Mesothelial cell of epicardium (in vitro differentiated cells): ENCODE data around the gene COL13A1. TPM values are rescaled to one million over a fixed set of nuclear protein-coding genes. Genes with fewer than 3 reads are reported as not detected.

ENCODE experiments used
- DNase-seq, 2 experiments: peaks; one replicate each; pipeline ENCODE4 v3.0.0; 2021; ENCODE audit warnings: low spot score in 2 of 2; ENCODE audit not compliant: unreplicated experiment in 2 of 2
- H3K27ac Mint-ChIP-seq: 2 replicates; pipeline ENCODE4 v1.8.0; 2021; ENCODE audit warnings: mixed read lengths
- H3K27me3 Mint-ChIP-seq: 2 replicates; pipeline ENCODE4 v1.8.0; 2021; ENCODE audit warnings: low read depth, mixed read lengths
- H3K36me3 Mint-ChIP-seq: 2 replicates; pipeline ENCODE4 v1.8.0; 2021; ENCODE audit warnings: mixed read lengths
- H3K4me1 Mint-ChIP-seq: 2 replicates; pipeline ENCODE4 v1.8.0; 2021; ENCODE audit warnings: mixed read lengths
- H3K4me3 Mint-ChIP-seq: 2 replicates; pipeline ENCODE4 v1.8.0; 2021; ENCODE audit warnings: mild to moderate bottlenecking, moderate library complexity, mixed read lengths
- H3K9me3 Mint-ChIP-seq: 2 replicates; pipeline ENCODE4 v1.8.0; 2021; ENCODE audit warnings: mixed read lengths
- total RNA-seq: library from RNA; stranded (reverse); gene quantifications from 3 replicates; pipeline ENCODE4 v1.2.1, GENCODE V29; 2021
- TF ChIP-seq, protein P1 (sequence below): fragments of 200-600 bp; sonication (generic); IDR thresholded peaks from one replicate; pipeline ENCODE4 v1.5.0; 2021; ENCODE audit warnings: antibody characterized with exemption; ENCODE audit not compliant: unreplicated experiment

Gene COL13A1
- total RNA-seq, 1 donor from 2014 or later = 14.4 TPM

DNA sequence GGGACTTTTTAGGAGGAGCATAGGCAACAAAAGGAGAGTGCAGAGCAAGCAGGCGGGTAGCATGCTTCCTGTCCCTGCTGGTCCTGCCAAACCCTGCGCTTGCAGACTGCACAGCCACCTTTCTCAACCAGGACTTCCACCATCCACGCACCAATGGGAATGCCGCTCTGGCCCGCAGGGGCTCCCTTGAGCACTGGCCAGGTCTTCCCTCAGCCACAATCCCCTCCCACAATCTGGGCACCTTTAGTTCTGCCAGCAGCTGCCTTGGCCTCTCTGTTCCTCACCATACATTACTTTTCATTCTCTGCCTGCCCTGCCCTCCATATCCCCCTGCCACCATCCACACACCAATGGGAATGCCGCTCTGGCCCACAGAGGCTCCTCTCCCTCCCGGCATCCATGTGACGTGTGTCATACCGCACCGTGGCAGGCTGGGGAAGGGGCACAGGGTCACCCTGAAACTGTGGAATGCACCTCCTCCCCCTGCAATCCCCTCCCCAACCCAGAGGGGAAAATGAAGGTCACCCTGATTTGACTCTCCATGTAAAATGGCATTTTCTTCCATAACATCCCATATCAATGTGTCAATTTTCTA, 153.6 kb downstream of the COL13A1 start:
- DNase-seq = no peak
- no peak overlapping the region for H3K4me3 Mint-ChIP-seq
- no peaks in the 10 kb centered on the region for H3K36me3 Mint-ChIP-seq
- TF ChIP-seq, protein P1, sequence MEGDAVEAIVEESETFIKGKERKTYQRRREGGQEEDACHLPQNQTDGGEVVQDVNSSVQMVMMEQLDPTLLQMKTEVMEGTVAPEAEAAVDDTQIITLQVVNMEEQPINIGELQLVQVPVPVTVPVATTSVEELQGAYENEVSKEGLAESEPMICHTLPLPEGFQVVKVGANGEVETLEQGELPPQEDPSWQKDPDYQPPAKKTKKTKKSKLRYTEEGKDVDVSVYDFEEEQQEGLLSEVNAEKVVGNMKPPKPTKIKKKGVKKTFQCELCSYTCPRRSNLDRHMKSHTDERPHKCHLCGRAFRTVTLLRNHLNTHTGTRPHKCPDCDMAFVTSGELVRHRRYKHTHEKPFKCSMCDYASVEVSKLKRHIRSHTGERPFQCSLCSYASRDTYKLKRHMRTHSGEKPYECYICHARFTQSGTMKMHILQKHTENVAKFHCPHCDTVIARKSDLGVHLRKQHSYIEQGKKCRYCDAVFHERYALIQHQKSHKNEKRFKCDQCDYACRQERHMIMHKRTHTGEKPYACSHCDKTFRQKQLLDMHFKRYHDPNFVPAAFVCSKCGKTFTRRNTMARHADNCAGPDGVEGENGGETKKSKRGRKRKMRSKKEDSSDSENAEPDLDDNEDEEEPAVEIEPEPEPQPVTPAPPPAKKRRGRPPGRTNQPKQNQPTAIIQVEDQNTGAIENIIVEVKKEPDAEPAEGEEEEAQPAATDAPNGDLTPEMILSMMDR = no peak
- H3K27ac Mint-ChIP-seq = no peak overlapping the region
- peaks cover 7% of the 10 kb centered on the region for H3K4me1 Mint-ChIP-seq
- no peaks in the 10 kb centered on the region for H3K27me3 Mint-ChIP-seq
- no peaks in the 10 kb centered on the region for H3K9me3 Mint-ChIP-seq

DNA sequence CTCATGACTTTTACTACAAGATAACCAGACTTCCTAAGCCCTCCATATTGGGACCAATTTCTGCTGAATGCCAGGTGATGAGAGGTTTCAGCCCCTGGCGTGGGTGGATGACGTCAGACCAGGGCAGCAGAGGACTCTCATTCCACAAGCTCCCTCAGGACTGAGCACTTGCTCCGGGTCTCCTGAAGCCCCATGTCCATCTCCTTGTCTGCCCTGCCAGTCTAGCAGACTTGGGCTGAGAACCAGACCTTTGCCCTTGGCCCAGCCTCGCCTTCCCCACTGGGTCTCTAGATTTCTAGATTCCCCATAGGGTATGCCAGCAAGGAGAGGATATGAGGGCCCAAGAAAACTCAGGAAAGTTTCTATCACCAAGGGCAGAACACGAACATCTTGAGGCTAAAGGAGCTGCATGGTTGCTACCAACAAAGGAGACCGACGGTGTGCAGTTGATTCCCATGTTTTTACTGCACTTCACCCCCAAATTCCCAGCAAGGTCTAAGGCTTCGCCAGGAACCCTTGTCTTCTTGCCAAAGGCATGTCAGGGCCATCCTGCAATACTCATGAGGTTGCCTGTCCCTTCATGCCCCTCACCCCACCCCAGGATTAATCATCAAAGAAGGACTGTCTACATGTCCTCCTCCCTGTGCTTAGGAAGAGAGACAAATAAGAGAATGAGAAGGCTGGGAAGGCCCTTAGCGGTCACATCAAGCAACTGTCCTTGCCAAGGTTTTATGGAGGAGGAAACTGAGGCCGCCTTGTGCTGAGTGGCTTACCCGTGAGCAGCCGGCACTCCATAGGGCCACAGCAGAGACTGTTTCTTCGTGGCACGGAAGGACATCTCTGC, 154.4 kb downstream of the COL13A1 start:
- Mint-ChIP-seq H3K36me3 (no peaks in the 10 kb centered on the region), H3K27ac (no peak overlapping the region), H3K4me1 (peaks cover 10% of the 10 kb centered on the region), H3K4me3 (no peak overlapping the region), H3K27me3 (no peaks in the 10 kb centered on the region), H3K9me3 (no peaks in the 10 kb centered on the region)
- DNase-seq = no peak
- TF ChIP-seq, protein P1 = no peak

DNA sequence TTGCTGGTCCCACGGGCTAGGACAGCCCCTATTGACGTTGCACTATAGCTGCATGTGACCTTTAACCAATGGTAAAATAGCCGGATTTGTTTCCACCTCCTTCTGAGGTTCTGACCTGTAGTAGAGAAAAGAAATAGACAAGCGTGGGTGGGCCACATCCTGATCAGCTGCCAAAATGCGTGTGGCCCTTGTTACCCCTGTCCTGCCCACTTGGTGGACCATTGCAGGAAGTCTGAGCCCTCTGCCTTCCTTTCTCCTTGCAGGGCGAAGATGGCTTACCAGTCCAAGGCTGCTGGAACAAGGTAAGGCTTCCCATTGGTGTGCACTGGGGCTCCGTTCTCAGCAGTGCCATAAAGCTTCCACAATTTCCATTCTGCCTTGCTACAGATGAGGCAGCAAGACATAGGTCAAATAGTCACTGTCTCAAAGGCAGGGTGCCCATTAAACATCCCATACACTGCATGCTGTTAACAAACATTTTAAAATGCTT, 155.1 kb downstream of the COL13A1 start:
- H3K4me3 Mint-ChIP-seq = no peak overlapping the region
- no peaks in the 10 kb centered on the region for H3K27me3 Mint-ChIP-seq
- no peak overlapping the region for H3K27ac Mint-ChIP-seq
- no peak for DNase-seq
- H3K4me1 Mint-ChIP-seq = peaks cover 13% of the 10 kb centered on the region
- TF ChIP-seq, protein P1 = no peak
- no peaks in the 10 kb centered on the region for H3K9me3 Mint-ChIP-seq
- H3K36me3 Mint-ChIP-seq = no peaks in the 10 kb centered on the region

DNA sequence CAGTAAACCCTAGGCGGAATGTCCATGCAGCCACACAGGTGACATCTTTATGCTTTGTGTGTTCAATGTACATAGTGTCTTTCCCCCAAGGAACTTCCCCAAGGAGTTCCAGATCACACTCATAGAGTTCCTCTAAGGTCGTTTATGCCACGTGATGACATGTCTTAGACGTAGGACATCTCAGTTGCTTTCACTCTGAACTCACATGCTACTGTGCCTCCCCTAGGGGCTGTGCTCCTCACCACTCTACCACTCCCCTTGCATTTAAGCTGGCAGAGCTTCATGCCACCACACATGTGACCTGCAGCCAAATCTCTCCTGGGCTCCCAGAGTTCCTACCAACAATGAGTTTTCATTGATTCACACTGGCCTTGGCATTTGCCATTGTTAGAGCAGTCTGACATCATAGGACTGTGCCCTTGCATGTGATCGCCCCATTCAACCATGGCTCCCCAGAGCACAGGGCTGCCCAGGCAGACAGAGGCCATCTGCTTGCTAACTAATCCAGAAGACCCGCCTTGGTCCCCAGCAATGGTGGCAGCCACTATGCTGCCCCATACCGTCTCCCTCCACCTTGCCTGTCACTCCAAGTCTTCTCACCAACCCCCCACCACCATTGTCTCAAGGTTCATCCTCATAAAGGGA, 155.7 kb downstream of the COL13A1 start:
- TF ChIP-seq, protein P1 = no peak
- no peaks in the 10 kb centered on the region for H3K9me3 Mint-ChIP-seq
- no peaks in the 10 kb centered on the region for H3K36me3 Mint-ChIP-seq
- peaks cover 13% of the 10 kb centered on the region for H3K4me1 Mint-ChIP-seq
- no peak overlapping the region for H3K4me3 Mint-ChIP-seq
- no peak overlapping the region for H3K27ac Mint-ChIP-seq
- no peaks in the 10 kb centered on the region for H3K27me3 Mint-ChIP-seq
- no peak for DNase-seq

DNA sequence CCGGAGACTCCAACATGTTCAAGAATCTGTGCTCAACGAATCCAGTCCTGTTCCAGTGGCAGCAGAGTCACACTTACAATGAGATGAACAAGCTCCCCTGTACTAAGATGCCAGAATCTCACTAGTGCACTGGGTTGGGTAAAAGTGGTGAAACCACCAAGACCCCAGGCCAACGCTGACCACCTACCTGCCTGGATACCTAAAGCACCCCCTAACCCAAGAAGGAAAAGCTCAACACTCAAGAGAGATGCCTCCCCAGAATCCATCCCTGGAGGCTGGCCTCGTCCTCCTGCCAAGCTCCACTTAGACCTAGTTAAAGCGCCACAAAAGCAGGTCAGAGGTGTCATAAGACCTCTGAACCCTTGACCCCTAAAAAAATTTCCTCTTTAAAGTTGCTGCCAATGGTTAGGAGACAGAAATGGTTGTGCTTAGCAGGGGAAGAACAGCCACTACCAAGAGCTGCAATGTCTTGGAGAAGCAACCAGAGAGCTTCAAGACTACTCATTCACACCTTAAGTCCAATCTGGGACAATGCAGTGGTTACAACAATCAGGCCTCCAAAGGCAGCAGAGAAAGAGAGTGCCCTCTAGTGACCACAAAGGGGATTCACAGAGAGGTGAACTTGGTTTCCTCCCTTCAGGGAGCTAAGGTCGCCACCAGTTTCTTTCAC, 156.3 kb downstream of the COL13A1 start:
- peak in 1 of 2 experiments; percentile 36 for DNase-seq
- Mint-ChIP-seq H3K4me3 (no peak overlapping the region), H3K36me3 (no peaks in the 10 kb centered on the region), H3K9me3 (no peaks in the 10 kb centered on the region), H3K27me3 (no peaks in the 10 kb centered on the region), H3K4me1 (peaks cover 8% of the 10 kb centered on the region), H3K27ac (no peak overlapping the region)
- TF ChIP-seq, protein P1 = peak; percentile 58
